Nucleus accumbens (tissue), 56 donors: ENCODE results near the gene HOXA3.
A peak's percentile ranks its signal among the peaks of the same experiment; 100 is the strongest.

ENCODE experiments used
- DNase-seq, 56 donors: peaks; one replicate each; lab custom pipeline; 2025; lab: John Stamatoyannopoulos, UW

HOXA3 gene

DNA sequence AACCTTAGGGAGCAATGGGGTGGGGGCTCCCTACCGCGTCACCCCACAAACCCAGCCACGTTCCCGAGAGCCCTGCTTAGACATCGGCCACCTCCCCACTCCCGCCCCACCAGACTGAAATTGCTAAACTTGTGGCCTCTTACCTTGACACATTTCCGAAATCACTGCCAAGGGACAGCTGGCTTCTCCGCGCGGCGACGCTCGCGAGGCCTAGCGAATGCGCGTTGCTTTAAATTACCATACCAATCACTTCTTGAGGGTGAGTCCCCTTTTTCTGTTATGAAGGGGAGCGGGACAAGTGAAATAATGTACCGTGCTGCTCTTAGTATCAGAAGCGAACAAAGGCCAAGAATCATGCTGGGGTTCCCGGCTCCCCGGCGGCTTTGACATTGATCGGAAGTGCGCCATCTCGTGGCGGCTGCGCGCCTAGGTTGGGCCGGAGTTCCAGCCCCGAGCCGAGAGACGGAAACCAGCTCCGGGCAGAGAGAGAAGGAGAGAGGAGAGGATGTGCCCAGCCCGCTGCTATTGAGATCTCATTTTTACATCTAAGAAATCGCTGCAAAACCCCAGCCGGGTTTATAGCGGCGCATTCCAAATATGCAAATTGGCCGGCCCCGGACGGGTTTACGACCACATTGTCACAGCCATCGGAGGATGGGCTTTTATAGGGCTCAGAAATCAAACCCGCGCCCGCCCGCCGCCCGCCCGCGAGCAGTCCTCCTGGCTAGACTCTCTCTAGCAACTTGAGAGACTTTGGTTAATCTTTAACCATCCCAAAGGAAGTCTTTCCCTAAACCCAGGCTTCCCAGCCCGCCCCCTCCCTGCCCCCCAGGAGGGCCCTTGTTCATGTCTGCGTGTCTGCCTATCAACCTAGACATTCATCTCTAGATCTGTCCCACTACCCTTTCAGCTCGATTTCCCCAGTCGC lies 27.4 kb upstream of the HOXA3 start:
- DNase-seq, result peak in 4 of 56 donors; percentile 9 to 53 (median 11)

- no peak for DNase-seq
Measured at GRCh38 chr7:27179030-27179429, 26.6 kb upstream of the HOXA3 start.

- DNase-seq, result no peak
Measured at GRCh38 chr7:27178366-27178765, 26.0 kb upstream of the HOXA3 start.

DNA sequence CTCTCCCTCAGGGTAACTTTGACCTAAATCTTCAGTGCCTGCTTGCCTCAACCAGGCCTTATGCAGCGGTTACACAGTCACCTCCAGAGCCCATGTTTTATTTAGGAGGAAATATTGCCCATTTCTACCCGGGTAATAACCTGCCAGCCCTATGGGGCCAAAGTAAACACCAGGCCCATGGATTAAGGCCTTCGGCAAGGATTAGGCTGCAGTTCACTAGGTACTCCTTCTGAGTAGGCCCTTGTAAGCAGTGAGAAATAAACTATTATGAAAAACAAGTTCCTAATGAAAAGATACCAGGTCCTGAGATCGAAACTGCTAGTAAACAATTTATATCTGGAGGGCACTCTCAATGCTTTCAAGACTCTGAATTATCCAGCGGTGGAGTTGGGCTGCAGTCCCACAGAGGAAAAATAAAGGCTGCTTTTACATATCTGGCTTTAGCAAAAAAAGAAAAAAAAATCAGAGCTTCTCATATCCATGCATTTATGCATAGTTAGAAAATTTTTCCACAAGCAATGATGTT lies 25.5 kb upstream of the HOXA3 start:
- no peak for DNase-seq

DNA sequence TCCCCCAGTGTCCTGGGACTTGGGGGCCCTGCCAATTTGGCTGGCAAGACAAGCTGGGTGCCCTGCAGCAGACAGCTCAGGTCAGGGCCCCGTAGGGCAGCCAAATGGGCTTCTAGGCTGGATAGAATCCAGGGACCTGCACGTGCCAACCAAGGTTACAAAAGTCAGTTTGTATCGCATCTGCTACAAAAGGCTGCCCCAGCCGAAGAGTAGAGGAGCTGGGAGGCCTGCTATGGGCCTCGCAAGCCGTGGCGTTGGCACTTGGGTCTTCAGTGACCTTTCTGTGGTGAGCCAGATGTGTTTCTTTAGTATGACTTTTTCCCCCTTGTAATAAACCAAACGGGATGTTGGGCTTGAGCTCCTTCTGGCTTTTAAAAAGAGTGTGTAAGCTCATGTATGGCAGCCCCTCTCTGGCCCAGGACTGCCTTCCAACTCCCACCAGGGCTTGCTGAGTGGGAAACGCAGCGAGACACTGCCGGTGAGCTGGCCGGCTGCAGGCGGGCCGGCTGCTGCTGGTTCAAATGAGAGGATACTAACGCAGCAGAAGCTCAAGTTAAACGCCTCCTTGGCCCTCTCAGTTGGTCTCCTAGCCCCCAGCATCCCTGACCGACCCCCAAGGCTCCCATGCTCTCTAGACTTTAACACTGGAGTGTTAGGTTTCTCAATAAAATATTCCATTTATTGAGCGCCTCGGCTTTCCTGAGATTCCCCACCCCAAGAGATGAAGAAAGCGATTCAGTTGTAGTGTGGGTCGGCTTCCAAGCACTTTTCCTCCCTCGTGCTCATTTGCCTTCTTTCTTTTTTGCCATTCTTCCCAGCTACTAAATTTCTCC lies 24.8 kb upstream of the HOXA3 start:
- no peak for DNase-seq

- DNase-seq, result no peak
Measured at GRCh38 chr7:27176524-27176845, 24.1 kb upstream of the HOXA3 start.

DNA sequence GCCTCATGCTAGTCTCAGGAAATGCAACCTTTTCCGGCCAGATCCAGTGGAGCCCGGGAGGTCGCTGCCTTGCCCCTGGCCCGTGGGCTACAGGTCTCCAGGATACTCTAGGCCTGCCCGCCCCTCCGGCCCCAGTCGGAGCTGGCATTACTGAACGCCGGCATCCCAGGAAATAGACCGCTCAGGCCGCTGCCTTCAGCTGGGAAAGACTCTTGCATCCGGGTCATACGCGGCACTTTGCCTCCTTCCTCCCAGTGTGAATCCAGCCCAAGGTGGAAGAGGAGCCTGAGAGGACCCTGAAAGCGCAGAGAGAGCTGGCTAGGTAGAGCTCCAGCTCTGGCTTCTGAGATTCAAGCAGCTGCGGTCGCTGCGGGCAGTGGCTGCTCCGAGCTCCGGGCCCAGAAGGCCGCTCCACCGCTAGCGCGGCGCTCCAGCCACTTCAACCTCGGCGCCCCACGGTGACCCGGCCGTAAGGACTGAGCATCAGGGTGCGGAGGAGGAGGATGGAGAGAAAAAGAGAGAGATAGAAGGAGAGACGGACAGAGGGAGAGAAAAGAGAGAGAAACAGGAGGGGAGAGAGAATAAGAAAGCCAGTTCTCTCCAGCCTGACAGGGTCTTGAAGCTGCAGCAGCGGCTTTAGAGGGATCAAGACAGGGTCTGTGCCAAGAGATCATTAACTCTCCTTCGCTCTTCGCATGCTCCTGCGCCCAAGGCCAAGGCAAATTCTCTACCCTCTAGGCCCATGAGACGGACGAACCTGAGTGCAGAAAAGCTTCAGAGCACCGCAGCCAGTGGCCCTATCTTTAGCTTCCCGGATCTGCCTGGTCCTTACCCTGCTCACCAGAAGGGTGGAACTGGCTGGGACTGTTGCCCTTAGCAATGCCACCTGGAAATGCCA lies 23.5 kb upstream of the HOXA3 start:
- DNase-seq, result no peak

- no peak for DNase-seq
Measured at GRCh38 chr7:27174874-27175625, 22.7 kb upstream of the HOXA3 start.

DNA sequence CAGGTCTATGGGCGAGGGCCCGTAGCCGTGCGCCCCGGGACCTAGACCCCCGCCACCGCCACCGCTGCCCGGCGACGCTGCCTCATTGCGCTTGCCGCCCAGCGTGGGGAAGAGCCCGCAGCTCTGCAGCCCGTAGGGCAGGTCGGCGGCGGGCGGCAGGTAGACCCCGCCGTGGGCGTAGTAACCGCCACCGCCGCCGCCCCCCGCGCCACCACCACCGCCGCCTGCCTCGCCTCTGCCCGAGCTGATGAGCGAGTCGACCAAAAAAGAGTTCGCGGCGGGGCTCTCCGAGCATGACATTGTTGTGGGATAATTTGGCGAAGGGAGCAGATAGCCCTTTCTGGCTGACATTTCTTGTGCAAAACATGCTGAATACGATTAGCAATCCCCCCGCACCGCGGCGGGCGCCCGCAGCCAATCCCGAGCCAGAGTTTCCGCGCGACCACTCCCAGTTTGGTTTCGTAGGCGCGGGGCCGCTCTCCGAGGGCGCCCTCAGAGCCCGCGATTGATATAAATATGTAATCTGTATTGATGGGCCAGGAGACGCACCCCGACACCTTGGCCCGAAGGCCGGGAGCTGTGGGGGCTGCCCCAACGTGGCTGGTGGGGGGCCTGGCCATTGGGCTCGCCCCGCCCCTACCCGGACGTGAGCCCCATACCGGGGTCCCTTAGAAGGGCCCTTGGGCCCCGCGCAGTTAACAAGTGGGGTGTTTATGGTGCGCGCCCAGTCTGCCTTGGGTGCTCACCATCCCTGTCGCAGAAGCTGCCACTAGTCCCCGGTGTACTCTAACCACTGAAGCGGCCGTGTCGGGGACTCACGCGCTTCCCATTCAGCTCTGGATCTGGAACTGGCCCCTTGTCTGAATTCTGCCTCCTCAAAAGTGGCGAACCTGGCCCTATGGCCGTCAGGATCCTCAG lies 21.8 kb upstream of the HOXA3 start, which contains the start of gene HOXA10:
HOXA10 (minus strand) TSS at position 365 of the 918 bp plus-strand sequence; CDS start at position 351, 14 bp downstream.
- no peak for DNase-seq

DNA sequence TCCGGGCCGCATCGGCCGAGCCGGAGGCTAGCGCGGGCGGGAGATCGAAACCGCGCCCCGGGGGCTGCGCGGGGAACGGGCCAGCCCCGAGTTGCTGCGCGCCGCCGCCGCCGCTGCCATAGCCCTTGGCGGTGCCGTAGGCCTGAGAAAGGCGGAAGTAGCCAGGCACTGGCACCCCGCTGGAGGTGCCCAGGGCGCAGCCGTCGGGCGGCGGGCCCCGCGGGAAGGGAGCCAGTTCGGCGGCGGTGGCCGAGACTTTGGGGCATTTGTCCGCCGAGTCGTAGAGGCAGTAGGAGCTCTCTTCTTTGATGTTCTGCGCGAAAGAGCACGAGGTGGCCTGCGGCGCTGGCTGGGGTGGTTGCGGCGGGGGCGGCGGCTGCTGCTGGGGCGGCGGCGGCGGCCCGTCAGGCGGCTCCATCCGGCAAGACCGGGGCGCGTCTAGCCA lies 21.1 kb upstream of the HOXA3 start:
- DNase-seq, result no peak

DNA sequence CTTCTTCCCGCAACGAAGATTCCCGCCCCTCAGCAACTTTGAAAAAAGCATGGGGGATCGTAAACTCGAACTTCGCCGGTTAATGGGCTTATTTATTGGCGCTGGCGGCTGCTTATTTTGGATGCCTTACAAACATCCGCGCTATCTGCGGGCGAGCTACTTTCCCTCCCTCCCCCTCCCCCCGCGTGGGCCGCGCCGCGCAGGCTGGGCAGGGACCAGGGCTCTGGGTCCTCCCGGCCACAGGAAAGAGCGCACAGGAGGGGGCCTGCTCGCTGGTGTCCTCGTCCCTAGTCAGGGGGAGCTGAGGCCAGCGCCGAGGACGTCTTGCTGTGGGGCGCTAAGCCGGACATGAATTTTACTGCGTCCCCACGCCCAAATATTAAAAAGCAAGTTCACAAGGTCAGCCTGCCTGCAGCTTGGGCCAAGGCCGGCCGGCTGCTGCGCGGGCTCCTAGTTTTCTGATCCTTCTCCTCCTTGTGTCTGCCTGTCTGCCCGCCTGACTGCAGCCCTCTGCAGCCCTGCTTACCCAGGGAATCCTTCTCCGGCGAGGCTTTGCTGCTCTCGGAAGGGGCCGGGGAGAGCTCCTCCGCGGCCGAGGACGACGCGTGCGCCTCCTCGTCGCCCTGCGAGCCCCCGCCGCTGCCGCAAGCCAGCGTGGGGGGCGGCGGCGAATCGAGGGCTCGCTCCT lies 20.6 kb upstream of the HOXA3 start:
- DNase-seq, result no peak

GRCh38 chr7:27172315-27172774 lies 20.0 kb upstream of the HOXA3 start:
- DNase-seq, result no peak

- no peak for DNase-seq
Measured at GRCh38 chr7:27171637-27172314, 19.4 kb upstream of the HOXA3 start.

DNA sequence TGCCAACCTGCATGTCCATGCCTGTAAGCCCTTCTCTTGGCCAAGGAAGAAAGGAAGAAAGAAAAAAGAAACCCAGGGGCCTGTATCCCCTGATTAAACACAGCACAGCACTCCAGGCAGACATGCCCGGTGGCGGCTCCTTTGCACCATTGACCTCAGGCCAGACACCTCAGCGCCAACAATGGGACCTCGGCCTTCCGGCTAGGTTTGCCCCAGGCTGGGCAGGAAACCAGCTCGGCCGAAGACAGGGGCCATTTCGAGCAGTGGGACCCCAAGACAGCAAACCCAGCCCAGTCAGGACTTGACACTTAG lies 18.9 kb upstream of the HOXA3 start:
- no peak for DNase-seq

- no peak for DNase-seq
Measured at GRCh38 chr7:27170426-27171324, 18.3 kb upstream of the HOXA3 start.
